Activated CD4-positive, alpha-beta T cell treated with anti-CD3 and anti-CD28 coated beads, Interleukin-2, amount 50 U/mL, for 48 hours (primary cell): ENCODE data around the gene CYP4A11.
"Not testable (repeated sequence)": the region's sequence is repeated elsewhere in the genome, so short reads cannot be mapped to it uniquely, and the experiment has no call there.

Experiments
- DNase-seq, 2 experiments: peaks; one replicate each; pipeline ENCODE4 v3.0.0-alpha.2; 2020

The CYP4A11 gene

DNA sequence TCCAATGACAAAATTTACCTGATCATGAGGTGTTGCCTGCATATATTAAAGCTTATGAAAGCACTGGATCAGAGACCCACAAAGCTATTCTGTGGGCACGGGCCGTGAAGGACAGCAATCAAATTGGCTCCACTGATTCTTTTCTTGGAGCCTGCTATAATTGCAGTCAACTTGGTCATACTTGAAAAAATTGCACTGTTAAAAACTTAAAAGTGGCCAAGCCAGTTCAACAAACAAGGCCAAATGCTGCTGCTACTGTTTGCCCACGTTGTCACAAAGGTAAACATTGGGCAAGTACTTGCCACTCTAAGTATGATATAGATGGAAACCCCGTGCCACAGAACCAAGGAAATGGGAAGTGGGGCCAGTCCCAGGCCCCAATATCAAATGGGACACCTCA lies 37.8 kb downstream of the CYP4A11 start:
- no peak for DNase-seq

DNA sequence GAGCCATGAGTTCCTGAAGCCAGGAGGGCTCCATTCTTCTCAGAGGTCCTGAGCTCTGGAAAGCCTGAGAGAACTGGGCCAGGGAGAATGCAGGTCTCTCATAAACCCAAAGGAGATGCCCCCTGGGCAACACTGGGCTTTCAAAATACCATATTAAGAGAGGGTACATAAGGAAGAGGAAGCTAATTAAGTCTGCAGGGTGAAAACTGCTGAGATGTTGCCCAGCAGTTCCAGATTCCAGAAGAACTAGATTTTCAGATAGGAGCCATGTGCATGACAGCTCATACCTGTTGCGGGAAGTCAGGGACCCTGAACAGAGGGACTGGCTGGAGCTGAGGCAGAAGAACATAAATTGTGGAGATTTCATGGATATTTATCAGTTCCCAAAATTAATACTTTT lies 40.9 kb downstream of the CYP4A11 start:
- no peak for DNase-seq

DNA sequence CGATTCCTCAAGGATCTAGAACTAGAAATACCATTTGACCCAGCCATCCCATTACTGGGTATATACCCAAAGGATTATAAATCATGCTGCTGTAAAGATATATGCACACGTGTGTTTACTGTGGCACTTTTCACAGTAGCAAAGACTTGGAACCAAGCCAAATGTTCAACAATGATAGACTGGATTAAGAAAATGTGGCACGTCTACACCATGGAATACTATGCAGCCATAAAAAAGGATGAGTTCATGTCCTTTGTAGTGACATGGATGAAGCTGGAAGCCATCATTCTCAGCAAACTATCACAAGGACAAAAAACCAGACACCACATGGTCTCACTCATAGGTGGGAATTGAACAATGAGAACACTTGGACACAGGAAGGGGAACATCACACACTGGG lies 59.6 kb downstream of the CYP4A11 start:
- not testable (repeated sequence) for DNase-seq
